Medulla oblongata (tissue), 1 donor: ENCODE measurements around the gene GSX2.
"Not testable (repeated sequence)": the region's sequence is repeated elsewhere in the genome, so short reads cannot be mapped to it uniquely, and the experiment has no call there.

Experiments
- DNase-seq: peaks from one replicate; pipeline ENCODE4 v3.0.0-alpha.2; 2015; ENCODE audit errors: extremely low spot score

Gene GSX2

DNA sequence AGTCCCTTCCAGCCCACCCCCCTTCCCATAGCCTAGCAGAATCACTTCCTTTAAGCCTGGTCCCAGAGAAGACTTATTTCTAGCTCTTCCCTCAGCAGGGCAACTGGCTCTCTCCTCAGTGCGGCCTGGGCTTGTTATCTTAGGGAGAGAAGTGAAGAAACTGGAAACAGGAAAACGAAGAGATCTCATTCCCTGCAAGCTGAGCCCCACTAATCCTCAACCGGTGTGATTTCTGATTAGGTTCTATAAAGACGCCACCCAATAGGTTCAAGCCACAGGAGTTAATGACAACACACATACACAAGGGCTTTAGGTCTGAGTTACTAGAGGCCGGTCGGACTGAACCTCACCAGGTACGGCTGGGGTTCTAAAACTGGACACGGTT, 3.2 kb downstream of the GSX2 start:
- DNase-seq, result no peak

DNA sequence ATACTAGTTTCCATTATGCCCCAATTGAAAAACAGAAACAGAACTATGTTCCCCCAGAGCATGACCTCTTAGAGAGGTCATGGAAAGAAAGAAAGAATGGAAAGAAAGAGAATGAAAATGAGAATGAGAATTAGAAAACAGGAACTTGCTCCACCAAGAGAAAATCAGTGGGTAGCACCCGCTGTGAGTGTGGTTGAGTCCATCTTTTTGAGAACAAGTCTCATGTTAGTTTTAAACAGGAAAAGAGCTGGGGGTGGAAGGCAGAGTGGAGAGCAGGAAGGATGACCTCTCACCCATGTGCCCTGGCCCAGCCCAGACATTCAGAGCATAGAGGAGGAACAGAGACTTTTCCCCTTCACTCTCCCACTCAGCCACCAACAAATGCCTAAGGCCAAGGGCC, 4.9 kb downstream of the GSX2 start:
- DNase-seq, result no peak

DNA sequence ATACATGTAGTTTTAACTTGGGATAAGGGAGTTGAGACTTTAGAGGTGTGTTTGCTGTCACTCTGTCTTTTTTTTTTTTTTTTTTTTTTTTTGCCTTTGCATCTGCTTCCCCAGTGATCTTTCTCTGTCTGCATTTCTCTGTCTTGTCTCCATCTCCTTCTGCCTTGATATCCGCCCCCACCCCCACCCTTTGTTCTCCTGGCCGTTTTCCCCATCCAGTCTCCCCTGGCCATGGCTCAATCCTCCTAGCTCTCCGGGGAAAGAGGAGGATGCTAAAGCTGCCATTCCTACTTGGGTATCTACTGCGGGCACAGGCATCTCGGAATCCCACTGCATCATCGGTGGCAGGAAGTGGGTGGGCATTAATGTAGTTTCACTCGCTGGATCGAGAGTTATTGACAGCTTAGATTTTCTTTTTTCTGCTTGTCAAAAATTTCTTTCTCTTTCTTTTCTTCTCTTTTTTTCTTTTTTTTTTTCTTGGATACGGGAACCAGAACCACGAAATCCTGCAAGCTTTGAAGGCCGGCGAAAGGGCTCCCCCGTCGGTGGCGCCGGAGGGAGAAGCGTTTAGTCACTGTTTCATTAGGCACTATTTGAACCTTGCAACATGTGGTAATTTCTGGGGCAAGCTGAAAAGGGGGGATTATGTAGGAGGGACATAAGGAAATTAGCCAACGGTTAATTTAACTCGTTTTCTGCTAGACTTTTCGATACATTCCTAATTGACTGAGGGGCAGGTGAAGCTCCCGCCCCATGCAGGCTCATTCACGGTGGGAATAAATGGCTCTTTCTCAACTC, 8.2 kb downstream of the GSX2 start:
- DNase-seq, result no peak

DNA sequence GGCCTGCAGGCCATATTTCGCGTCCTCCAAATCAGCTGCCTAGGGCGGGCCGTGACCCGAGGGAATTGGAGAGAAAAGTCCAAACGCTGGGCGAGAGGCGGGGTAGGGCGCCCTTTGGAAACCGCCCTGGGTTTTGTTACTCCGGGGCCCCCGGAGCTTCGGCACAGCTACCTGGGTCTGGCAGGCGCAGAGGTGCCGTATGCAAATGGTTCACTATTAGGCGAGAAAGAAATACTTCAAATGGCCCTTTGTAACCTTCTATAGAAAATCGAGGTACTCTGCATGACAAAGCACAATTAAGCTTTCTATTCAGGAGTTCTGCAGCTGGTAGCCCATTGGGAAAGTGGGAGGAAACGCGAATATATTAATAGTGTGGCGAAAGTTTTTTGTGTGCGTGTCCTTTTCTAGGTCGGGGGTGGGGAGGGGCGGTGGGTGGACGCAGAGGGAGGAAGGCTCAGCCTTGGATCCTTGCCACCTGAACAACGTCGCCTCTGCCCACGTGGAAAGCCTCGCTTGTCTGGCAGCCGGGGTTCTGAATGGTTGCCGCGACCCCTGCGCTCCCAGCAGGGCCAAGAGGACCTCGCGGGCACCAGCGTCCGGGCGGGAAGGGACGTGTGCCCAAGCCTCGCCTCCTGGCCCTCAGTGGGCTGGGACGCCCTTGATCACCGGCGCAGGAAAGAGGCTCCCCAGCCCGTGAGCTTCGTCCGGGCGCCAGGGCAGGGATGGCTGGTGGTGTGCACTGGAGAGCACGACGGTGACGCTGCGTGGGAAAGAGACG, 9.5 kb downstream of the GSX2 start:
- no peak for DNase-seq

DNA sequence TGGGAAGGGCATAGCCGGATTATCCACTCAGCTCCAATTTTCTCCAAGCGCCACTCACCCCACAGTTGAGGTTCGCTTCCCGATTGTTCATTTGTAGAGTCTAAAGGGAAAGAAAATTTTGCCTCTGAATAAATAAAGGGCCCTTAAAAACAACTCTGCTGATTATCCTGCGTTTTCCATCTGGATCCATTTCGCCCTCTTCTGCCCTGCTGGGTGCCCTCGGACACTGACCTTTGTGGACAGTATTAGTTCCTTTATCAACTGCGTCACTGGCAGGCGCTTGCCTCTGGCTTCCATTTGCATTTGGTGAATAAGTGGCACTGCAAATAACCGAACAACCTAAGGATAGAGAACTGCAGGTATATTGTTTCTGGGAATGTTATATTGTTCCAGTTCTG, 10.1 kb downstream of the GSX2 start:
- DNase-seq, result no peak

DNA sequence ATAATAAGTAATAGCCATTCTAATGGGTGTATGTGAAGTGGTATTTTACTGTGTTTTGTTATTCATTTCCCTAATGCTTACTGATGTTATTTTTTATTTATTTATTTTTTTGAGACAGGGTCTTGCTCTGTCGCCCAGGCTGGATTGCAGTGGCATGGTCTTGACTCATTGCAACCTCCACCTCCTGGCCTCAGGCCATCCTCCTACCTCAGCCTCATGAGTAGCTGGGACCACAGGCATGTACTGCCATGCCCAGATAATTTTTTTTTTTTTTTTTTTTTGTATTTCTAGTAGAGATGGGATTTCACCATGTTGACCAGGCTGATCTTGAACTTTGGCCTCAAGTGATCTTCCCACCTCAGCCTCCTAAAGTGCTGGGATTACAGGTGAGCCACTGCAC, 13.2 kb downstream of the GSX2 start:
- DNase-seq, result not testable (repeated sequence)

DNA sequence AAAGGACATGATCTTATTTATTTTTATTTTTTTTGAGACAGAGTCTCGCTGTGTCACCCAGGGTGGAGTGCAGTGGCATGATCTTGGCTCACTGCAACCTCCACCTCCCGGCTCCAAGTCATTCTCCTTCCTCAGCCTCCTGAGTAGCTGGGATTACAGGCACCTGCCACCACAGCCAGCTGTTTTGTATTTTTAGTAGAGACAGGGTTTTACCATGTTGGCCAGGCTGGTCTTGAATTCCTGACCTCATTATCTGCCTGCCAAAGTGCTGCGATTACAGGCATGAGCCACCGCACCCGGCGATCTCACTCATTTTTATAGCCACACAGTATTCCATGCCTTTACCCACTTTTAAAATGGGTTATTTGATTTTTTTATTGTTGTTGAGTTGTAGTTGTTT, 16.3 kb downstream of the GSX2 start:
- not testable (repeated sequence) for DNase-seq

DNA sequence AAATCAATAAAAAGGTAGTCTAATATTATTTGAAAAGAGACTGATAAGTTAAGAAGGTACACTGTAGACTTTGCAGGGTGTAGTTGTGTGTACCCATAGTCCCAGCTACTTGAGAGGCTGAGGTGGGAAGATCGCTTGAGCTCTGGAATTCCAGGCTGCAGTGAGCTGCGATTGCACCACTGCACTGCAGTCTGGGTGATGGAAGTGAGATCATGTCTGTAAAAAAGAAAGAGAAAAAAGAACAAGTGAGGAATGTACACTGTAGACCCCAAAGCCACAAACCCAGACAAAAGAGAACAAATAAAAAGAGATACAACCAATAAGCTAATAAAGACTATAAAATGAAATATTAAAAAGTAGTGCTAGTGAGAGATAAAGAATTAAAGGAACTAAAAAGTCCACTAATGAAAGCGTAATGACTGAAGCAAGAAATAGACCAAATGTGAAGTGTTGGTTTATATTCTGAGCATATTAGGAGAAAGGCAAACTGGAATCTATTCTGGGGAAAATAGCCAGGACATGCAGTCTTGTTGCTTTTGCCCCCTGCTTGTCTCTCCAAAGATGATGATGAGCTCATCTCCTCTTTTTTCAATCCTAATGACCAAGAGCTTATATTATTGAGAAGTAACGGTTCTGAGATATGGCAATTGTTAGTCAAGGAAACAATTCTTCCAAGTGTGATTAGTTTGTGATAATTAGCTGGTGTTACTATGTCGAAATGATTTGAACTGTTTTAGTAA, 19.1 kb downstream of the GSX2 start:
- DNase-seq, result no peak

DNA sequence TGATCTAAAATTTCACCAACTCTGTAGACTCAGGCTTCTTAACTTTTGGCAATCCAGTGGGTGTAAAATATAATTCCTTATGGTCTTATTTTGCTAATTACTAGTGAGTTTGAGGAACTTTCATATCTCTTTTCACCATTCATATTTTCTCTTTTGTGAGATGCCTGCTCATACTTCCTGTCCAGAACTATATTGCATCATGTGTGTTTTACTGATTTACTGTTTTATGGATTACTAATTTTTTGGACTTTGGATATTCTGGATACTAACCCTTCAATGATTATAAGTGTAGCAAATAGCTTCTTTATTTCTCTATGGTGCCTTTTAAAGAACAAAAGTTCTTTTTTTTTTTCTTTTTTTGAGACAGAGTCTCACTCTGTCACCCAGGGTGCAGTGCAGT, 20.6 kb downstream of the GSX2 start:
- no peak for DNase-seq

DNA sequence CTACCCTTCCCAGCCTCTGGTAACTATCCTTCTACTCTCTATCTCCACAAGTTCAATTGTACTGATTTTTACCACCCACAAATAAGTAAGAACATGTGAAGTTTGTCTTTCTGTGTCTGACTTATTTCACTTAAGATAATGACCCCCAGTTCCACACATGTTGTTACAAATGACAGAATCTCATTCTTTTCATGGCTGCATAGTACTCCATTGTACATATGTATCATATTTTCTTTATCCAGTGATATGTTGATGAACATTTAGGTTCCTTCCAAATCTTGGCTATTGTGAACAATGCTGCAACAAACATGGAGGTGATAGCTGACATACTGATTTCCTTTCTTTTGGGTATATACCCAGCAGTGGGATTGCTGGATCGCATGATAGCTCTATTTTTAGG, 27.7 kb downstream of the GSX2 start:
- DNase-seq, result no peak

DNA sequence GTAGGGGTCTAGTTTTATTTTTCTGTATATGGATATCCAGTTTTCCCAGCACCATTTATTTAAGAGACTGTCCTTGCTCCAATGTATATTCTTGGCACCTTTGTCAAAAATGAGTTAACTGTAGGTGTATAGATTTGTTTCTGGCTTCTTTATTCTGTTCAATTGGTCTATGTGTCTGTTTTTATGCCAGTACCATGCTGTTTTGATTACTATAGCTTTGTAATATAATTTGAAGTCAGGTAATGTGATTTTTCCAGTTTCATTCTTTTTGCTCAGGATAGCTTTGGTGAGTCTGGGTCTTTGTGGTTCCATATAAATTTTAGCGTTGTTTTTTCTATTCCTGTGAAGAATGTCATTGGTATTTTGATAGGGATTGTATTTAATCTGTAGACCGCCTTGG, 28.7 kb downstream of the GSX2 start:
- not testable (repeated sequence) for DNase-seq

DNA sequence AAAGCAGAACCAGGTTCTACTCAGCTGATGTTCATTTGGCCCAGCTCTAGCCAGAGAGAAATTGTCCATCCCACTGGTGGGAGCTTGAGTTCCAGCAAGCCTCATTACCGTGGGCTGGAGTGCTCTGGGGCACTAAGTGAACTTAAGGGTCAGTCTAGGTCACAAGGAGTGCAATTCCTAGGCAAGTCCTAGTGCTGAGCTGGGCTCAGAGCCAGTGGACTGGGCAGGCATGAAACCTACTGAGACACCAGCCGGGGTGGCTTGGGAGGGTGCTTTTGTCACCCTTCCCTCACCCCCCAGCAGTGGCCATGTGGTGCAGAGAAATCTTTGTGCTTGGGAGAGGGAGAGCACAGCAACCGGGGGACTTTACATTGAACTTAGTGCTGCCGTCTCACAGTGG, 39.4 kb downstream of the GSX2 start:
- no peak for DNase-seq

DNA sequence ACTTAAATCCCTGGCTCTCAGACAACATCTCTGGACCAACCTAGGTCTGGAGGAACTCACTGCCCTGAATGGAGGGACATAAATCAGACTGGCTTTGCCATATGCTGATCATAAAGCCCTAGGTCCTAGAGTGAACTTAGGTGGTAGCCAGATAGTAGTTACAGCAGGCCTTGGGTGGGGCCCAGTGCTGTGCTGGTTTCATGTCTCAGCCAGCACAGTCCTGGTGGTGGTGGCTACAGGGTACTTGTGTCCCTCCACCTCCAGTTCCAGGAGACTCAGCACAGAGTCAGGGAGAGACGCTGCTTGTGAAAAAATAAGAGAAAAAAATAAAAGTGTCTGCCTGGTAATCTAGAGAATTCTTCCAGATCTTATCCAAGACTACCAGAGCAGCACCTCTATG, 40.3 kb downstream of the GSX2 start:
- no peak for DNase-seq

DNA sequence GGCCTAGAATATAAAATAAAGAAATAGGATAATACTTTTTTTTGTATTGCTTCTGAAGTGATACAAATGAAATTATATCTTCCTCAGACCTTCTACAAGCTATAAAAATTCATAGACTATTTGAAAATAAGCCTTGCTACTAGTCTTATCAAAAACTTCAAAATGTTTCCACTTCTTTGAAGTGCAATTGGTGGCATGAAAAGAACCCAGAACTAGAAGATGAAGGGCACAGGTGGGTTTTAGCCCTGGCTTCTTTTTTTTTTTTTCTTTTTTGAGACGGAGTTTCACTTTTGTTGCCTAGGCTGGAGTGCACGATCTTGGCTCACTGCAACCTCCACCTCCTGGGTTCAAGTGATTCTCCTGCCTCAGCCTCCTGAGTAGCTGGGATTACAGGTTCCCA, 44.2 kb downstream of the GSX2 start:
- no peak for DNase-seq

DNA sequence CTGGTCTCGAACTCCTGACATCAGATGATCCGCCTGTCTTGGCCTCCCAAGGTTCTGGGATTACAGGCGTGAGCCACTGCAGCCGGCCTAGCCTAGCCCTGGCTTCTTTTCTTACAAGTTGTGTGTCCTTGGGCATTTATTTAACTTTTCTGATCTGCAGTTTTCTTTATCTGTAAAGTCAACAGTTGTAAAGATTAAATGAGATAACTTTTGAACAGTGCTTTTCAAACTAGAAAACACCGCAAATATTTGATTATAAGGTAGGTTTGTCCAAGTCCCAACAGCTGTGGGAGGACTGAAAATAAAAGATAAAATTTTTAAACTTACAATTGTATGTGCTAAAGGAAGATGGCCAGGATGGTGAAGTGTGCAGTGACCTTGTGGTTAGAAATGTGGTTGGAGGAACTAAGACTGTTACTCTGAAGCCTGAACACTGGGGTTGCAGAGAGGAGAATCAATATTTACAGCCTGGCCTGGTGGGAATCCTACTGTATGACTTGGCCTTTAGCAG, 44.8 kb downstream of the GSX2 start:
- no peak for DNase-seq

DNA sequence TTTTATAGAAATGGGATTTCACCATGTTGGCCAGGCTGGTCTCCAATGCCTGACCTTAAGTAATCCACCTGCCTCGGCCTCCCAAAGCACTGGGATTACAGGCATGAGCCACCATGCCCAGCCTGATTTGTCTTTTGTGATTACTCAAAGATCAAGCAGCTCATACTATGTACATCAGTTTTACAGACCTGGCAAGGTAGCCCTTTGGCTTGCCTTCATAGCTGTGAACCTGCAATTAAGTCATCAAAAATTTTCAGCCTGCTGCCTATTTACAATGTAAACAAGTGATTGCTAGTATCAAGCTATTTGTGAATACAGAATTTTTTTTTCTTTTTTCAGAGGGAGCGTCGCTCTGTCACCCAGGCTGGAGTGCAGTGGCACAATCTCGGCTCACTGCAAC, 46.2 kb downstream of the GSX2 start:
- DNase-seq, result no peak

DNA sequence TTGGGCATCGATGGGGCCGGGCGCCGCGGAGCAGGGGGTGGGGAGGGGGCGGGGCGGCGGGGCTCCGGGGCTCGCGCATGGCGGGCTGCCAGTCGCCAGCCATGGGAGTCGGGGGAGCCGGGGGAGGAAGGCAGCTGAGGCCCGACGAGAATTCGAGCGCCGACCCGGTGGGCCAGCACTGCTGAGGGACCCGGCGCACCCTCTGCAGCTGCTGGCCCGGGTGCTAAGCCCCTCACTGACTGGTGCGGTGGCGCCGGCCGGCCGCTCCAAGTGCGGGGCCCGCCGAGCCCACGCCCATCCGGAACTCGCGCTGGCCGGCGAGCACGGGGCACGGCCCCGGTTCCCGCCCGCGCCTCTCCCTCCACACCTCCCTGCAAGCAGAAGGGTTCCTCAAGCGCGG, 49.4 kb downstream of the GSX2 start:
- DNase-seq, result no peak
